ENCODE measurements around the gene INVS.

GRCh38 chr9:100227636-100228035 lies 128.6 kb downstream of the INVS start:
- no peak for TF ChIP-seq POLR2A (IDR thresholded peaks at IDR 0.05)
- TF ChIP-seq CTCF (IDR thresholded peaks at IDR 0.05): no peak

All from heart left ventricle (tissue), 13 donors.